Ascending aorta (tissue), 2 donors: ENCODE data around the gene PRXL2B. TPM values are rescaled to one million over a fixed set of nuclear protein-coding genes. Genes with fewer than 3 reads are reported as not detected.

Experiments used
- DNase-seq, 2 donors: peaks; one replicate each; pipeline ENCODE4 v3.0.0-alpha.2; 2019; ENCODE audit warnings: low spot score in 2 of 2
- H3K27ac ChIP-seq, 2 donors: fragments of 200-600 bp; sonication (generic); one replicate each; pipeline ENCODE4 v1.5.1; 2016 to 2017; ENCODE audit warnings: mild to moderate bottlenecking in 1 of 2
- H3K27me3 ChIP-seq: fragments of 200-600 bp; sonication (generic); one replicate; pipeline ENCODE4 v1.5.1; 2017
- H3K36me3 ChIP-seq, 2 donors: fragments of 200-600 bp; sonication (generic); one replicate each; pipeline ENCODE4 v1.5.1; 2016
- H3K4me1 ChIP-seq, 2 donors: fragments of 200-600 bp; sonication (generic); one replicate each; pipeline ENCODE4 v1.5.1; 2016 to 2017; ENCODE audit warnings: mild to moderate bottlenecking in 1 of 2
- H3K4me3 ChIP-seq, 2 donors: fragments of 200-600 bp; sonication (generic); one replicate each; pipeline ENCODE4 v1.5.1; 2016 to 2017; ENCODE audit warnings: mild to moderate bottlenecking in 1 of 2
- H3K9me3 ChIP-seq, 2 donors: fragments of 200-600 bp; sonication (generic); one replicate each; pipeline ENCODE4 v1.5.1; 2016
- intact Hi-C: fragments of 100-400 bp; cut with DNase I; formaldehyde crosslinking; loops from one replicate; pipeline ENCODE4 v1.15.1; 2023
- total RNA-seq: library from RNA; depleted of rRNA; stranded (reverse); fragments of >200 nt; gene quantifications from one replicate; pipeline ENCODE4 v1.1.0, GENCODE V29; 2016
- TF ChIP-seq, protein P1 (sequence below), 3 experiments: fragments of 200-600 bp in 2 of 3; fragments of 450-650 bp in 1 of 3; sonication (generic) in 2 of 3; IDR thresholded peaks; one replicate each; pipeline ENCODE4 v1.5.1; 2016 to 2019; ENCODE audit warnings: antibody characterized with exemption in 3 of 3, mild to moderate bottlenecking in 1 of 3, moderate library complexity in 1 of 3

Gene PRXL2B
- total RNA-seq, 1 donor from 2014 or later: 20.1 TPM

DNA sequence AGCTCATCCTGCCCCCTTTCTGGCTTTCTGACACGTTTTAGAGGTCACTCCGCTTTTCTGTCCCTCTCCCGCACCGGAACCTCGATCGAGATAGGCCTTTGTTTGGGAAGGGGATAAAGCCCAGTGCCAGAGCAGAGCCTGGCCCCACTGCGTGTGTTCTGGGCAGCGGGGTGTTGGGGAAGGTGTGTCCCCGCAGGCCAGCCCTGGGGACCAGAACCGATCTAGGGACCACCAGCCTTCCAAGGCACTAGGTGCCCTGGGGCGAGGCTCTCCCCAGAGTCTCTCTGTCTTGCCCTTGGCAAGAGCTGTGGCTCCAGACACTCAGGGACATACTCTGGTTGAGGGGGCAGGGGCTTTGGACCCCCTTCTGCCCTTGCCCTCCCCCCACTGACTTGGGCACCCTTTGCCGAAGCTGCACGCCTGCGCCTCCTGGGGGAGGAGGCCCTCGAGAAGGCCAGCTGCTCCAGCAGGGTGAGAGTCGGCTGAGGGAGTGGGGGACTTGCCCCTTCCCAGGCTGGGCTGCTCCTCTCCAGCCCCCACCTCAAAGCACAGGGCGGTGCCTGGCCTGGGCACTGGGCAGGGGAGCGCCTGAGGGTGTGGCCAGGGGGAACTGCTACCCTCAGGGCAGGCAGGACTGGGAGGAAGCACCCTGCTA is 16.4 kb downstream of the PRXL2B start:
- H3K4me1 ChIP-seq: no peaks in the 10 kb centered on the region
- no peak overlapping the region for H3K4me3 ChIP-seq
- H3K27me3 ChIP-seq: no peaks in the 10 kb centered on the region
- intact Hi-C loops: no loop called here
- H3K9me3 ChIP-seq: peaks cover 0 to 12% of the 10 kb centered on the region in 2 donors
- H3K36me3 ChIP-seq: no peaks in the 10 kb centered on the region
- TF ChIP-seq, protein P1, sequence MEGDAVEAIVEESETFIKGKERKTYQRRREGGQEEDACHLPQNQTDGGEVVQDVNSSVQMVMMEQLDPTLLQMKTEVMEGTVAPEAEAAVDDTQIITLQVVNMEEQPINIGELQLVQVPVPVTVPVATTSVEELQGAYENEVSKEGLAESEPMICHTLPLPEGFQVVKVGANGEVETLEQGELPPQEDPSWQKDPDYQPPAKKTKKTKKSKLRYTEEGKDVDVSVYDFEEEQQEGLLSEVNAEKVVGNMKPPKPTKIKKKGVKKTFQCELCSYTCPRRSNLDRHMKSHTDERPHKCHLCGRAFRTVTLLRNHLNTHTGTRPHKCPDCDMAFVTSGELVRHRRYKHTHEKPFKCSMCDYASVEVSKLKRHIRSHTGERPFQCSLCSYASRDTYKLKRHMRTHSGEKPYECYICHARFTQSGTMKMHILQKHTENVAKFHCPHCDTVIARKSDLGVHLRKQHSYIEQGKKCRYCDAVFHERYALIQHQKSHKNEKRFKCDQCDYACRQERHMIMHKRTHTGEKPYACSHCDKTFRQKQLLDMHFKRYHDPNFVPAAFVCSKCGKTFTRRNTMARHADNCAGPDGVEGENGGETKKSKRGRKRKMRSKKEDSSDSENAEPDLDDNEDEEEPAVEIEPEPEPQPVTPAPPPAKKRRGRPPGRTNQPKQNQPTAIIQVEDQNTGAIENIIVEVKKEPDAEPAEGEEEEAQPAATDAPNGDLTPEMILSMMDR (IDR thresholded peaks at IDR 0.05): no peak
- DNase-seq: peak in 1 of 2 donors; percentile 57
- H3K27ac ChIP-seq: no peak overlapping the region

DNA sequence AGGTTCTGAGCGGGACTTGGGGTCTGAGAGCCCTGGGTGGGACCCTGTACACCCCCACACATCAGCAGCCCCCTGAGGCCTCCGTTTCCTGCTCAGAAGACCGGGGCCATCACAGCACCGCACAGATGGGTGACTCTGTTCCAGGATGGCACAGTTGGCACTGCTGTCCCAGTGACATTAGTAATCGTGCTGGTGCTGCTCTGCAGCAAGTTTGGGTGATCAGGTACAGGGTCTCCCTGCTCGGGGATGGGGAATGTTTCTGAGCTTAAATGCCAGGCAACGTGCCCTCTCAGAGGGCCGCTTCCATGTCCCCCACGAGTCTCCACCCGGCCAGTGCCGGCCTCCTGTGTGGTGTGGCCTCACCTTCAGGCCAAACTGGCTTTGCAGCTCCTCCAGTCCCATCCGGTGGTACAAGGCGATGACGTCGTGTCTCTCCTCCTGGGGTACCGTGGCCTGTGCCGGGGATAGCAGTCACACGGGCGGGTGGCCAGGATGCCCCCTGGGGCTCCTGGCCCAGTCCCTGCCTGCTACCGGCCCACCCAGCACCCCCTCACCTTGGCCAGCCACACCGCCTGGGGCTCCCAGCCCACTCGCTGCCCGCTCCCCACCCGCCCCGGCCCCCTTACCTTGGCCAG is 17.1 kb downstream of the PRXL2B start:
- Histone ChIP-seq H3K27ac (no peak overlapping the region), H3K36me3 (no peaks in the 10 kb centered on the region), H3K27me3 (no peaks in the 10 kb centered on the region), H3K4me1 (no peaks in the 10 kb centered on the region), H3K9me3 (peaks cover 0 to 8% of the 10 kb centered on the region in 2 donors), H3K4me3 (no peak overlapping the region)
- intact Hi-C loops: no loop called here
- TF ChIP-seq, protein P1 (IDR thresholded peaks at IDR 0.05): no peak
- DNase-seq: peak in 1 of 2 donors; percentile 58

DNA sequence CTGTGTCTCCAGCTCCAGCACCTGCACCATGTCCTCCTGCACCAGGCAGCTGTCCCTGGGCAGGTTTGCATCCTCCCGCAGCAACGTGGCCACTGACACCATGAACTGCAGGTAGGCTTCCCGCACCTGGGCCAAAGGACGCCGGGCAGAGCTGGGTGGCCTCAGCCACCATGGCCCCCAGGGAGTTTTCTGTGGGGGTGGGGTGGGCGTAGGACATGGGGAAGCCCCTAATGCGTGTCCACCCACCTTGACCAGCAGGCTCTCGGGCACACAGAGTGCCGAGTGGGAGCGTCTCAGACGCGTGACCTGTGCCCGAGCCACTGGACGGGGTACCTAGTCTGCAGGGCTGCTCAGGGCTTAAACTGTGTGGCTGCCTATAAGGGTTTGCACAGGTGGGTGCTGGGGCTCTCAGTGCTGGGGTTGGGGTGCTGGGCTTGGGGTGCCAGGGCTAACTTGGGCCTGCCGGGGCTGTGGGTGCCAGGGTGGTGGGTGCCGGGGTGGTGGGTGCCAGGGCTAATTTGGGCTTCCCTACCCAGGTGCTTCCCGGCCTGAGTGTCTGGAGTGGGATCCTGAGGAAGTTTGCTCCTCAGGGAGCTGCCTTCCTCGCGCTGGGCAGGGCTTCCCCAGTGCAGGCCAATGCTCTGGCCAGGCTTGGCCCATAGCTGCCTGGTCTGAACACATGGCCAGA is 17.7 kb downstream of the PRXL2B start:
- no peaks in the 10 kb centered on the region for H3K36me3 ChIP-seq
- H3K27ac ChIP-seq: no peak overlapping the region
- H3K4me3 ChIP-seq: no peak overlapping the region
- no peaks in the 10 kb centered on the region for H3K4me1 ChIP-seq
- TF ChIP-seq, protein P1 (IDR thresholded peaks at IDR 0.05): no peak
- no peaks in the 10 kb centered on the region for H3K27me3 ChIP-seq
- H3K9me3 ChIP-seq: peaks cover 0 to 4% of the 10 kb centered on the region in 2 donors
- peak in 1 of 2 donors; percentile 48 for DNase-seq
- intact Hi-C loops: no loop called here

DNA sequence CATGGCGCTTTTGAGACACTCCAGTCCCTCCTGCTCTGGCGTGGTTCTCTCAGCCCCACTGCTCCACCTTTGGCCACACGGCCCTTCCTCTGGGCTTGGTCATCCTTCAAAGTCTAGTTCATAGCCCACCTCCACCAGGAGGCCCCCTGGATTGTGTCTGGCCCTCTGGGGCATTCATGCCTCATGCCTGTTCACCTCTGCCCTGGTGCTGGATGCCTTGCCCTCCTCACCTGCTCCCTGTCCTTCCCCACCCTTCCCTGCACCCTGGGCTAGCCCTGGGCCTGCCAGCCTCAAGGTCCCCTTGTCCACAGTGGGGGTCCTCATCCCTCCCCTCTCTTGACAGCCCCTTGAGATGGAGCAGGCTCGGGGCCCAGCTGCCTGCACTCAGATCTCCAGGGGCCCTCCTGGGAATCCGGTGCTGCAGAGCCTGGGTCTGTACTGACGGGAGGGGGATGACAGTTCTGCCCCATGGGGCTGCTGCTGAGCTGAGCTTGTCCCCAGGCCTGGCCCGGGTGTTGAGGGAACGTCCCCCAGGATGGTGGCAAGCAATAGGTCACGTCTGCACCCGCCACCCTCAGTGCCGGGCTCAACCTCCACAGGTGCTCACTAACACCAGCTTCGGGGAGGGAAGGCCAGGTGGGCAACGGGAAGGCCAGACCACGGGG is 18.4 kb downstream of the PRXL2B start:
- no peaks in the 10 kb centered on the region for H3K36me3 ChIP-seq
- intact Hi-C loops: no loop called here
- H3K27me3 ChIP-seq: no peaks in the 10 kb centered on the region
- H3K9me3 ChIP-seq: peaks cover 0 to 4% of the 10 kb centered on the region in 2 donors
- TF ChIP-seq, protein P1 (IDR thresholded peaks at IDR 0.05): no peak
- H3K4me3 ChIP-seq: no peak overlapping the region
- DNase-seq: peak in 1 of 2 donors; percentile 57
- no peaks in the 10 kb centered on the region for H3K4me1 ChIP-seq
- no peak overlapping the region for H3K27ac ChIP-seq

DNA sequence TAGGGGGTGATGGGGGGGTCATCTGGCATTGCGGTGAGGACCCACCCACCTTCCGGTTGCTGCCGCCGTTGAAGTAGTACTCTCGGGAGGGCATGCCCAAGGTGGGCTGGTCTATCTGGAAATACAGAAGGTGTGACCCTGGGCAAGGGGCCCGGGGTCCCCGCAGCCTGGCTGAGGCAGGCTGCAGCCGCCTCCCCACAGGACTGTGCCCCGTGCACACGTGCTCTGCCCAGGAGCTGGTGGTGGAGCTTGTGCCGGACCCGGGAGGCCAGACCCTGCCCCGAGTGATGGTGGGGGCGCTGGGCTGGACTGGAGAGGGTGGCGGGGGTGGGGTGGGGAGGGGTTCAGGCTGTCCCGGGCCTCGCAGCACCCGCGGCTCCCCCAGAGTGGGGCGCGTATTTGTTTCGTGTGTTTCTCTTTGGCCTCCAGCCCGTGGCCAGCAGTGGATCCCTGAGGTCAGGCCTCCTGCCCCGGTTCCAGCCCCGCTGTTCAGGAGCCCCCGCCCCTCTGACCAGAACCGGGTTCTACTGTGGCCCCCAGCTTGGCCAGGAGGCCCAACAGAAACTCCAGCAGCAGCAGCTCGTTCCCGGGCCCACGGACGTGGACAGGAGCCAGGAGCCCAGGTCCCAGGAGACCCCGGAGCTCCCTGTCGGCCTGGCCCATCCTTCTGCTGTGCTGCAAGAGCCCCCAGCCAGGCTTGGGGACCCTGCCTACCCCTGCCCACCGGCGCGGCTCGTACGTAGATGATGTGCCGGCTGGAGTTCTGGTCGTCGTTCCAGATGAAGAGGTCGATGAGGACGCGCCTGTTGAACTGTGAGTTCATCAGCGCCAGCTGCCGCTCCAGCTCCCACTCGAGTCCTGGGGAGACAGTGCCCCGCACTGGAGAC is 19.2 kb downstream of the PRXL2B start:
- DNase-seq: peak in 1 of 2 donors; percentile 45
- Histone ChIP-seq H3K27me3 (no peaks in the 10 kb centered on the region), H3K9me3 (peaks cover 0 to 4% of the 10 kb centered on the region in 2 donors), H3K27ac (no peak overlapping the region), H3K36me3 (no peaks in the 10 kb centered on the region), H3K4me1 (no peaks in the 10 kb centered on the region), H3K4me3 (no peak overlapping the region)
- TF ChIP-seq, protein P1 (IDR thresholded peaks at IDR 0.05): no peak
- intact Hi-C loops: no loop called here
